ENCODE data around the gene ERI3.

- TF ChIP-seq ZNF232 (CRISPR knock-in tag; IDR thresholded peaks at IDR 0.05) (no peak), USF2 (CRISPR knock-in tag; IDR thresholded peaks at IDR 0.05) (no peak), CTCF (IDR thresholded peaks at IDR 0.05) (no peak), HMGXB4 (CRISPR knock-in tag; IDR thresholded peaks at IDR 0.05) (no peak), NR2C2 (CRISPR knock-in tag; IDR thresholded peaks at IDR 0.05) (no peak), ZNF396 (CRISPR knock-in tag; IDR thresholded peaks at IDR 0.05; ENCODE audit: borderline replicate concordance) (no peak), HMGA2 (CRISPR knock-in tag; IDR thresholded peaks at IDR 0.05) (no peak), FOXK1 (CRISPR knock-in tag; IDR thresholded peaks at IDR 0.05) (no peak), SP1 (CRISPR knock-in tag; conservative IDR thresholded peaks at IDR 0.05) (no peak)
Observed at GRCh38 chr1:44223187-44223610, 131.9 kb downstream of the ERI3 start.

Data from WTC11 (cell line).